ENCODE measurements around the gene RIT2. TPM values are rescaled to one million over a fixed set of nuclear protein-coding genes. Genes with fewer than 3 reads are reported as not detected.

Gene RIT2
- polyA plus RNA-seq, 1 of the 3 experiments (the other 2 are of a cell fraction) = not detected

DNA sequence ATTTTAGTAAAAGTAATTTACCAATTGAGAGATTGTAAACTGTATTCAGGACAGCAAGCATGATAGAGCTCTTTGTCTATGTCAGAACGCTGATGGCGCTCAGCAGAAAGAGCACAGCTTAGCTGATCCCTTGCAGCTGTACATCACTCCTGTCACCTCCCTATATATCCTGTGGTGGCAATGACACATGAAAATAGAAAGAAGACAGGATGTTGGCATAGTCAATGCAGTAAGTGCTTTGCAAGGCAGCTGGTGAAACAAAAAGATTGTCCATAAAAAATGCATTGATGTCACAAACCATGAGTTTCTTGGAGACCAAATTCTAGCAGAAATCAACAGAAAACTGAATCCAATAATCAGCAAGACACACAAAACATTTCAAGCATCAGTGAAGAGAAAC, 221.5 kb downstream of the RIT2 start (continued):
- TF ChIP-seq REST (IDR thresholded peaks at IDR 0.05; ENCODE audit: low read depth, low read length) (no peak), IRF3 (IDR thresholded peaks at IDR 0.05; ENCODE audit: low read depth, low read length) (no peak), YY1 (IDR thresholded peaks at IDR 0.05; ENCODE audit: low read depth) (no peak), NRF1 (IDR thresholded peaks at IDR 0.05; ENCODE audit: low read depth, low read length) (no peak)

DNA sequence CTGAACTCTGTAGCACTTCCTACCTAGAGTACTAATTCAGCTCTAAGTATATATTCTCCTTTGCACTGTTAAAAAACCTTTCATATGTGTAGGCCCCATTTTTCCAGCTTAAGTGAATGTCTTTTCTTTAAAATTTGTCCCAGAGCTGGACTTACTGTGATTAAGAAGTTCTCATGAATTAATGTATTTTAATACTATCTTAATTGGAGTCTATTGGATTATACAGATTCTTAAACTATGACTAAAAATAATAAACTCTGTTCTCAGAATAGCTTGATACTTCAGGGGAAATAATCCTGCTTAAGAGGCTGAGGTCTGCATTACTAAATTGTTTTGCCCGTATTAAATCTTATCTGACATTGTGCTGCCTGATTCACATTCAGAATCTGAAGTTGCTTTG, 223.3 kb downstream of the RIT2 start:
- H3K9me2 ChIP-seq = no peaks in the 10 kb centered on the region
- H3K4me2 ChIP-seq = no peak overlapping the region
- no peaks in the 10 kb centered on the region for H3K36me3 ChIP-seq (replicated peaks in 1 of 2; ENCODE audit: control insufficient read depth in 1 of 2, insufficient read depth in 2 of 2, low read length in 1 of 2)
- H3K27me3 ChIP-seq (ENCODE audit: insufficient read depth) = no peaks in the 10 kb centered on the region
- no peak overlapping the region for H3K27ac ChIP-seq (ENCODE audit: low read depth in 2 of 2, low read length in 1 of 2)
- WGBS (ENCODE audit: low lambda C conversion rate) = 13% methylated on average over 1 of the region's 1 CpG
- ChIA-PET CTCF (no interaction called here), POLR2A (no interaction called here)
- H3K79me2 ChIP-seq (ENCODE audit: insufficient read depth) = no peaks in the 10 kb centered on the region
- DNase-seq = no peak
- H3K4me1 ChIP-seq (ENCODE audit: control insufficient read depth in 1 of 2, insufficient read depth in 2 of 2, low read depth in 1 of 2, low read length in 1 of 2) = no peaks in the 10 kb centered on the region; a peak in 1 of 4 replicates
- no peak for TF ChIP-seq YY1 (IDR thresholded peaks at IDR 0.05; ENCODE audit: low read depth)
- TF ChIP-seq, protein P1, sequence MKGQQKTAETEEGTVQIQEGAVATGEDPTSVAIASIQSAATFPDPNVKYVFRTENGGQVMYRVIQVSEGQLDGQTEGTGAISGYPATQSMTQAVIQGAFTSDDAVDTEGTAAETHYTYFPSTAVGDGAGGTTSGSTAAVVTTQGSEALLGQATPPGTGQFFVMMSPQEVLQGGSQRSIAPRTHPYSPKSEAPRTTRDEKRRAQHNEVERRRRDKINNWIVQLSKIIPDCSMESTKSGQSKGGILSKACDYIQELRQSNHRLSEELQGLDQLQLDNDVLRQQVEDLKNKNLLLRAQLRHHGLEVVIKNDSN (IDR thresholded peaks at IDR 0.05; ENCODE audit: borderline replicate concordance, low read depth) = no peak
- TF ChIP-seq, protein P2, sequence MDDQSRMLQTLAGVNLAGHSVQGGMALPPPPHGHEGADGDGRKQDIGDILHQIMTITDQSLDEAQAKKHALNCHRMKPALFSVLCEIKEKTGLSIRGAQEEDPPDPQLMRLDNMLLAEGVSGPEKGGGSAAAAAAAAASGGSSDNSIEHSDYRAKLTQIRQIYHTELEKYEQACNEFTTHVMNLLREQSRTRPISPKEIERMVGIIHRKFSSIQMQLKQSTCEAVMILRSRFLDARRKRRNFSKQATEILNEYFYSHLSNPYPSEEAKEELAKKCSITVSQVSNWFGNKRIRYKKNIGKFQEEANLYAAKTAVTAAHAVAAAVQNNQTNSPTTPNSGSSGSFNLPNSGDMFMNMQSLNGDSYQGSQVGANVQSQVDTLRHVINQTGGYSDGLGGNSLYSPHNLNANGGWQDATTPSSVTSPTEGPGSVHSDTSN (IDR thresholded peaks at IDR 0.05) = no peak
- no peak for TF ChIP-seq GATA2 (CRISPR knock-in tag; IDR thresholded peaks at IDR 0.05)
- no peaks in the 10 kb centered on the region for H4K20me1 ChIP-seq (ENCODE audit: insufficient read depth)
- no peak overlapping the region for H3K9ac ChIP-seq
- H3K9me3 ChIP-seq = no peaks in the 10 kb centered on the region
- H2AFZ ChIP-seq (ENCODE audit: low read depth) = no peak overlapping the region
- no peak overlapping the region for H3K4me3 ChIP-seq (ENCODE audit: low read depth in 2 of 2, low read length in 1 of 2)
- H3F3A ChIP-seq (replicated peaks; ENCODE audit: insufficient read depth) = no peaks in the 10 kb centered on the region

GRCh38 chr18:42891705-42892104, 223.8 kb downstream of the RIT2 start:
- no peak overlapping the region for H3K9ac ChIP-seq
- H3K36me3 ChIP-seq (replicated peaks in 1 of 2; ENCODE audit: control insufficient read depth in 1 of 2, insufficient read depth in 2 of 2, low read length in 1 of 2) = no peaks in the 10 kb centered on the region
- no peaks in the 10 kb centered on the region for H3K9me2 ChIP-seq
- no peak overlapping the region for H3K27ac ChIP-seq (ENCODE audit: low read depth in 2 of 2, low read length in 1 of 2)
- H2AFZ ChIP-seq (ENCODE audit: low read depth) = no peak overlapping the region
- TF ChIP-seq SMC3 (IDR thresholded peaks at IDR 0.05; ENCODE audit: low read depth, low read length) = no peak
- no peak for TF ChIP-seq EZH2phosphoT487 (IDR thresholded peaks at IDR 0.05; ENCODE audit: borderline replicate concordance, low read depth)
- no peaks in the 10 kb centered on the region for H3K9me3 ChIP-seq
- ChIA-PET CTCF (no interaction called here), POLR2A (no interaction called here)
- no peaks in the 10 kb centered on the region for H3F3A ChIP-seq (replicated peaks; ENCODE audit: insufficient read depth)
- H3K79me2 ChIP-seq (ENCODE audit: insufficient read depth) = no peaks in the 10 kb centered on the region
- H4K20me1 ChIP-seq (ENCODE audit: insufficient read depth) = no peaks in the 10 kb centered on the region
- H3K27me3 ChIP-seq (ENCODE audit: insufficient read depth) = no peaks in the 10 kb centered on the region
- H3K4me3 ChIP-seq (ENCODE audit: low read depth in 2 of 2, low read length in 1 of 2) = no peak overlapping the region
- no peak overlapping the region for H3K4me2 ChIP-seq
- DNase-seq = no peak
- WGBS (ENCODE audit: low lambda C conversion rate) = 49% methylated on average over 3 of the region's 3 CpGs
- H3K4me1 ChIP-seq (ENCODE audit: control insufficient read depth in 1 of 2, insufficient read depth in 2 of 2, low read depth in 1 of 2, low read length in 1 of 2) = no peaks in the 10 kb centered on the region
